Liver (tissue), 9 donors: ENCODE results near the gene MRPL41. TPM values are rescaled to one million over a fixed set of nuclear protein-coding genes. Genes with fewer than 3 reads are reported as not detected.

Experiments
- DNase-seq: peaks from one replicate; pipeline ENCODE4 v3.0.0-alpha.2; 2017; ENCODE audit warnings: low spot score
- H3K27ac ChIP-seq, 2 donors: one replicate each; pipeline ENCODE4 v1.7.0; 2013; ENCODE audit warnings: inconsistent platforms in 2 of 2, low read length in 2 of 2, control low read depth in 1 of 2, low read depth in 1 of 2, mild to moderate bottlenecking in 1 of 2
- H3K27me3 ChIP-seq, 4 donors: one replicate each; pipeline versions ENCODE4 v1.6.1 to v1.7.0; 2013; ENCODE audit warnings: low read length in 3 of 4, inconsistent platforms in 1 of 4, mild to moderate bottlenecking in 1 of 4, moderate library complexity in 1 of 4; ENCODE audit not compliant: control insufficient read depth in 4 of 4, insufficient read depth in 4 of 4
- H3K36me3 ChIP-seq, 4 donors: one replicate each; pipeline versions ENCODE4 v1.6.1 to v1.7.0; 2013; ENCODE audit warnings: low read length in 3 of 4, mild to moderate bottlenecking in 3 of 4, low read depth in 1 of 4, moderate library complexity in 1 of 4; ENCODE audit not compliant: control insufficient read depth in 4 of 4, insufficient read depth in 3 of 4
- H3K4me1 ChIP-seq, 4 donors: one replicate each; pipeline versions ENCODE4 v1.6.1 to v1.7.0; 2013; ENCODE audit warnings: low read length in 3 of 4, mild to moderate bottlenecking in 3 of 4, moderate library complexity in 1 of 4; ENCODE audit not compliant: control insufficient read depth in 4 of 4, insufficient read depth in 4 of 4
- H3K4me3 ChIP-seq, 3 donors: one replicate each; pipeline versions ENCODE4 v1.6.1 to v1.7.0; 2013; ENCODE audit warnings: low read length in 3 of 3, control low read depth in 1 of 3, low read depth in 1 of 3, mild to moderate bottlenecking in 1 of 3
- H3K9ac ChIP-seq, 2 donors: one replicate each; pipeline ENCODE4 v1.7.0; 2013; ENCODE audit warnings: low read length in 2 of 2, mild to moderate bottlenecking in 2 of 2, moderate library complexity in 2 of 2, control low read depth in 1 of 2, low read depth in 1 of 2
- H3K9me3 ChIP-seq, 4 donors: one replicate each; pipeline versions ENCODE4 v1.6.1 to v1.7.0; 2013; ENCODE audit warnings: low read length in 3 of 4; ENCODE audit not compliant: control insufficient read depth in 4 of 4
- CTCF ChIP-seq: fragments of 150-350 bp; IDR thresholded peaks from 2 replicates; pipeline ENCODE4 v1.5.1; 2017; ENCODE audit warnings: improper control_type of control experiment, low read depth, low read length; ENCODE audit not compliant: missing input control
- EGR1 ChIP-seq, 2 donors: IDR thresholded peaks; 2 replicates each; pipeline ENCODE4 v1.6.1; 2016 to 2018; ENCODE audit warnings: antibody characterized with exemption in 2 of 2, low read depth in 2 of 2
- FOXA2 ChIP-seq: IDR thresholded peaks from 2 replicates; pipeline ENCODE4 v1.6.1; 2016; ENCODE audit warnings: antibody characterized with exemption
- GABPA ChIP-seq, 2 donors: IDR thresholded peaks in 1 of 2; conservative IDR thresholded peaks in 1 of 2; 2 replicates each; pipeline ENCODE4 v1.6.1; 2016; ENCODE audit warnings: antibody characterized with exemption in 2 of 2, mild to moderate bottlenecking in 1 of 2, moderate library complexity in 1 of 2
- HNF4A ChIP-seq, 2 donors: conservative IDR thresholded peaks; 2 replicates each; pipeline ENCODE4 v1.6.1; 2016; ENCODE audit warnings: antibody characterized with exemption in 2 of 2, mild to moderate bottlenecking in 2 of 2
- HNF4G ChIP-seq: IDR thresholded peaks from 2 replicates; pipeline ENCODE4 v1.6.1; 2016; ENCODE audit warnings: antibody characterized with exemption
- JUND ChIP-seq, 2 donors: IDR thresholded peaks; 2 replicates each; pipeline ENCODE4 v1.6.1; 2016; ENCODE audit warnings: antibody characterized with exemption in 2 of 2
- MAX ChIP-seq: IDR thresholded peaks from 2 replicates; pipeline ENCODE4 v1.6.1; 2016; ENCODE audit warnings: antibody characterized with exemption
- NR2F2 ChIP-seq: IDR thresholded peaks from 2 replicates; pipeline ENCODE4 v1.6.1; 2016; ENCODE audit warnings: antibody characterized with exemption
- RAD21 ChIP-seq, 2 donors: IDR thresholded peaks; 2 replicates each; pipeline ENCODE4 v1.6.1; 2016; ENCODE audit warnings: antibody characterized with exemption in 2 of 2, mild to moderate bottlenecking in 2 of 2
- RXRA ChIP-seq, 2 donors: IDR thresholded peaks; 2 replicates each; pipeline ENCODE4 v1.6.1; 2017 to 2018; ENCODE audit warnings: antibody characterized with exemption in 2 of 2, mild to moderate bottlenecking in 1 of 2
- SP1 ChIP-seq: IDR thresholded peaks from 2 replicates; pipeline ENCODE4 v1.6.1; 2018; ENCODE audit warnings: antibody characterized with exemption, mild to moderate bottlenecking
- TAF1 ChIP-seq: conservative IDR thresholded peaks from 2 replicates; pipeline ENCODE4 v1.6.1; 2016; ENCODE audit warnings: antibody characterized with exemption, mild to moderate bottlenecking
- YY1 ChIP-seq: IDR thresholded peaks from 2 replicates; pipeline ENCODE4 v1.6.1; 2016; ENCODE audit warnings: antibody characterized with exemption, mild to moderate bottlenecking
- ZBTB33 ChIP-seq: IDR thresholded peaks from 2 replicates; pipeline ENCODE4 v1.6.1; 2016; ENCODE audit warnings: antibody characterized with exemption
- WGBS: extraction: QIAGEN DNeasy Blood & Tissue Kit; methylation state at CpG from one replicate; pipeline ENCODE4 v1.1.7; 2013; 5-methylcytosine and 5-hydroxymethylcytosine counted together
- polyA plus RNA-seq, 2 donors: library from polyadenylated mRNA; stranded (reverse) in 1 of 2; unstranded in 1 of 2; fragments of 200-250 nt in 1 of 2; fragments of >200 nt in 1 of 2; fragmentation: Nextera tagmentation in 1 of 2; extraction: Ambion mirVana in 1 of 2; gene quantifications; one replicate each; pipeline versions ENCODE4 v1.2.1 to v1.2.3, GENCODE V29; 2013 to 2015
- total RNA-seq, 2 donors: library from RNA; depleted of rRNA; stranded (reverse); fragments of >200 nt; gene quantifications; one replicate each; pipeline ENCODE4 v1.2.3, GENCODE V29; 2014
- TF ChIP-seq, protein P1 (sequence below): IDR thresholded peaks from 2 replicates; pipeline ENCODE4 v1.6.1; 2016; ENCODE audit warnings: antibody characterized with exemption
- TF ChIP-seq, protein P2 (sequence below): IDR thresholded peaks from 2 replicates; pipeline ENCODE4 v1.6.1; 2016; ENCODE audit warnings: antibody characterized with exemption, mild to moderate bottlenecking
- donor health status: healthy.
- donor health status: healthy.
- donor health status: healthy.
- donor health status: healthy.
- donor health status: healthy.

The MRPL41 gene
- total and polyA plus RNA-seq, 4 donors: 31.7 to 120 (median 49.3) TPM

DNA sequence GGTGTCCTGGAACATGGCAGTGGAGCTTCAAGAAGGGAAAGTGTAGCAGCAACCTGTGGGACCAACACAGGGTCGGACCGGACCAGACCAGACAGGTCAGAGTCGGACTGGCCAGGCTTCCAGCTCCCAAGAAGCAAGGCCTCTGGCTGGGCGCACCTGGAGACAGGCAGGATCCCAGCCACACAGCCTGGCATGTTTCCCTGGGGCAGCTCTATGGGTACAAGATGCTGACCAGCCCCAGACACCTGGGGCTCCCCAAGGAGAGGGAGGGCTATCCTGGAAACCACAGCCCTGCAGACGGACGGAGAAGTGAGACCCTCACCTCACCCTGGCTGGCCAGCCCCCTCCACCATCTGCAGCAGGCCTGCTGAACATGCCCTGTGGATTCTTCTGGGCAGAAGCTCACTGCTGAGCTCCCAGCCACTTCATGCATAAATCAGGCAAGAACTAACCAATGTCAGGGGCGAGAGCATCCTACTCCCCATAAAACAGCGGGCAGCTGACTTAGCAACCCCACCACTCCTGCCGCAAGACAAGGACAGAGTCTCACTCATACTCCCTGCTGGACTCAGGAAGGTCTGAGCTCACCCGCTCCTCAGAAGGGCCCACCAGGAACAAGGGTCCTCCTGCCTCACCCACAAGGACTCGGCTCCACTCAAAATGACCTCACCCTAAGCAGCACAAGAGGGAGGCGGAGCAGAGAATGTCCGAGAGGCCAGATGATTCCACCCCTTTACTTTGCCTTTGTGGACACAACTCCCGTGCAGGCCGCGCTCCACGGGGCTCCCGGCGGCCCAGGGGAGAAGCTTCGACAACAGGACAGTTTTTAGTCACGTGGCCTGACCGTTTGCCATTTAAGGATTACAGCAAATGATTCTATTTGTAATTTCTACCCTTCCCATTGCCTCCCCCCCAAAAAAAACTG lies 29.9 kb downstream of the MRPL41 start:
- Histone ChIP-seq H3K27ac (no peak overlapping the region), H3K27me3 (no peaks in the 10 kb centered on the region), H3K4me1 (peaks cover 6 to 28% (median 12%) of the 10 kb centered on the region in 4 donors), H3K4me3 (no peak overlapping the region), H3K36me3 (peaks cover 4 to 22% (median 6%) of the 10 kb centered on the region in 4 donors), H3K9me3 (no peaks in the 10 kb centered on the region), H3K9ac (no peak overlapping the region)
- DNase-seq: no peak
- TF ChIP-seq GABPA (IDR thresholded peaks at IDR 0.05 in 1 of 2, conservative IDR thresholded peaks at IDR 0.05 in 1 of 2) (no peak), MAX (no peak), HNF4A (conservative IDR thresholded peaks at IDR 0.05) (no peak), JUND (IDR thresholded peaks at IDR 0.05) (no peak), CTCF (no peak), HNF4G (no peak), EGR1 (IDR thresholded peaks at IDR 0.05; ENCODE audit: low read depth in 2 of 2) (no peak), NR2F2 (no peak), RXRA (IDR thresholded peaks at IDR 0.05) (no peak), FOXA2 (no peak), TAF1 (no peak), RAD21 (IDR thresholded peaks at IDR 0.05) (no peak), YY1 (no peak), SP1 (no peak), ZBTB33 (no peak)
- TF ChIP-seq, protein P1, sequence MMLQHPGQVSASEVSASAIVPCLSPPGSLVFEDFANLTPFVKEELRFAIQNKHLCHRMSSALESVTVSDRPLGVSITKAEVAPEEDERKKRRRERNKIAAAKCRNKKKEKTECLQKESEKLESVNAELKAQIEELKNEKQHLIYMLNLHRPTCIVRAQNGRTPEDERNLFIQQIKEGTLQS: no peak
- TF ChIP-seq, protein P2, sequence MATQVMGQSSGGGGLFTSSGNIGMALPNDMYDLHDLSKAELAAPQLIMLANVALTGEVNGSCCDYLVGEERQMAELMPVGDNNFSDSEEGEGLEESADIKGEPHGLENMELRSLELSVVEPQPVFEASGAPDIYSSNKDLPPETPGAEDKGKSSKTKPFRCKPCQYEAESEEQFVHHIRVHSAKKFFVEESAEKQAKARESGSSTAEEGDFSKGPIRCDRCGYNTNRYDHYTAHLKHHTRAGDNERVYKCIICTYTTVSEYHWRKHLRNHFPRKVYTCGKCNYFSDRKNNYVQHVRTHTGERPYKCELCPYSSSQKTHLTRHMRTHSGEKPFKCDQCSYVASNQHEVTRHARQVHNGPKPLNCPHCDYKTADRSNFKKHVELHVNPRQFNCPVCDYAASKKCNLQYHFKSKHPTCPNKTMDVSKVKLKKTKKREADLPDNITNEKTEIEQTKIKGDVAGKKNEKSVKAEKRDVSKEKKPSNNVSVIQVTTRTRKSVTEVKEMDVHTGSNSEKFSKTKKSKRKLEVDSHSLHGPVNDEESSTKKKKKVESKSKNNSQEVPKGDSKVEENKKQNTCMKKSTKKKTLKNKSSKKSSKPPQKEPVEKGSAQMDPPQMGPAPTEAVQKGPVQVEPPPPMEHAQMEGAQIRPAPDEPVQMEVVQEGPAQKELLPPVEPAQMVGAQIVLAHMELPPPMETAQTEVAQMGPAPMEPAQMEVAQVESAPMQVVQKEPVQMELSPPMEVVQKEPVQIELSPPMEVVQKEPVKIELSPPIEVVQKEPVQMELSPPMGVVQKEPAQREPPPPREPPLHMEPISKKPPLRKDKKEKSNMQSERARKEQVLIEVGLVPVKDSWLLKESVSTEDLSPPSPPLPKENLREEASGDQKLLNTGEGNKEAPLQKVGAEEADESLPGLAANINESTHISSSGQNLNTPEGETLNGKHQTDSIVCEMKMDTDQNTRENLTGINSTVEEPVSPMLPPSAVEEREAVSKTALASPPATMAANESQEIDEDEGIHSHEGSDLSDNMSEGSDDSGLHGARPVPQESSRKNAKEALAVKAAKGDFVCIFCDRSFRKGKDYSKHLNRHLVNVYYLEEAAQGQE: no peak
- 95% methylated on average over 22 of the region's 22 CpGs for WGBS
